ENCODE measurements around the gene TBC1D22B.
A peak's percentile ranks its signal among the peaks of the same experiment; 100 is the strongest.

Gene TBC1D22B

GRCh38 chr6:37365791-37366190 is 108.2 kb downstream of the TBC1D22B start:
- no peak for DNase-seq (ENCODE audit: extremely low read depth, low read depth)
- peak; percentile 14 for TF ChIP-seq CTCF (IDR thresholded peaks at IDR 0.05; ENCODE audit: low read depth, low read length)

- no peak for DNase-seq (ENCODE audit: extremely low read depth, low read depth)
- no peak for TF ChIP-seq CTCF (IDR thresholded peaks at IDR 0.05; ENCODE audit: low read depth, low read length)
Measured at GRCh38 chr6:37366910-37367309, 109.3 kb downstream of the TBC1D22B start.

GRCh38 chr6:37368961-37369320 is 111.4 kb downstream of the TBC1D22B start:
- DNase-seq (ENCODE audit: extremely low read depth, low read depth) = no peak
- no peak for TF ChIP-seq CTCF (IDR thresholded peaks at IDR 0.05; ENCODE audit: low read depth, low read length)

GRCh38 chr6:37369321-37370201 is 112.0 kb downstream of the TBC1D22B start:
- no peak for TF ChIP-seq CTCF (IDR thresholded peaks at IDR 0.05; ENCODE audit: low read depth, low read length)
- DNase-seq (ENCODE audit: extremely low read depth, low read depth) = no peak

GRCh38 chr6:37371154-37372083 is 113.8 kb downstream of the TBC1D22B start:
- TF ChIP-seq CTCF (IDR thresholded peaks at IDR 0.05; ENCODE audit: low read depth, low read length) = no peak
- DNase-seq (ENCODE audit: extremely low read depth, low read depth) = no peak

- TF ChIP-seq CTCF (IDR thresholded peaks at IDR 0.05; ENCODE audit: low read depth, low read length) = no peak
- no peak for DNase-seq (ENCODE audit: extremely low read depth, low read depth)
Measured at GRCh38 chr6:37372116-37372515, 114.5 kb downstream of the TBC1D22B start.

Measured in AG09319 (cell line).